Parathyroid adenoma (tissue), 2 donors: ENCODE data around the gene BIRC5.

Experiments used
- H2AFZ ChIP-seq: fragments of 300-600 bp; sonication (generic); one replicate; pipeline ENCODE4 v1.7.0; 2017; ENCODE audit warnings: antibody characterized with exemption, mild to moderate bottlenecking
- H3K27ac ChIP-seq: fragments of 300-600 bp; sonication (generic); one replicate; pipeline ENCODE4 v1.7.0; 2017
- H3K27me3 ChIP-seq: fragments of 300-600 bp; sonication (generic); one replicate; pipeline ENCODE4 v1.7.0; 2017; ENCODE audit warnings: low read length; ENCODE audit not compliant: control insufficient read depth, insufficient read depth
- H3K36me3 ChIP-seq: fragments of 300-600 bp; sonication (generic); one replicate; pipeline ENCODE4 v1.7.0; 2017; ENCODE audit warnings: low read length; ENCODE audit not compliant: control insufficient read depth, insufficient read depth
- H3K4me1 ChIP-seq: fragments of 300-600 bp; sonication (generic); one replicate; pipeline ENCODE4 v1.7.0; 2017; ENCODE audit warnings: control low read depth
- H3K4me2 ChIP-seq: fragments of 300-600 bp; sonication (generic); one replicate; pipeline ENCODE4 v1.7.0; 2017; ENCODE audit warnings: low read length
- H3K4me3 ChIP-seq: fragments of 300-600 bp; sonication (generic); one replicate; pipeline ENCODE4 v1.7.0; 2017; ENCODE audit warnings: low read depth, low read length
- H3K79me2 ChIP-seq: fragments of 300-600 bp; sonication (generic); one replicate; pipeline ENCODE4 v1.7.0; 2017; ENCODE audit warnings: control low read depth
- H3K9ac ChIP-seq: fragments of 300-600 bp; sonication (generic); one replicate; pipeline ENCODE4 v1.7.0; 2017; ENCODE audit warnings: mild to moderate bottlenecking
- H3K9me3 ChIP-seq: fragments of 300-600 bp; sonication (generic); one replicate; pipeline ENCODE4 v1.7.0; 2017; ENCODE audit warnings: low read length; ENCODE audit not compliant: control insufficient read depth
- TF ChIP-seq, protein P1 (sequence below): fragments of 300-600 bp; sonication (generic); IDR thresholded peaks from one replicate; pipeline ENCODE4 v1.7.0; 2017; ENCODE audit warnings: antibody characterized with exemption, mild to moderate bottlenecking
- donor health status: primary hyperparathyroidism.

BIRC5 gene

DNA sequence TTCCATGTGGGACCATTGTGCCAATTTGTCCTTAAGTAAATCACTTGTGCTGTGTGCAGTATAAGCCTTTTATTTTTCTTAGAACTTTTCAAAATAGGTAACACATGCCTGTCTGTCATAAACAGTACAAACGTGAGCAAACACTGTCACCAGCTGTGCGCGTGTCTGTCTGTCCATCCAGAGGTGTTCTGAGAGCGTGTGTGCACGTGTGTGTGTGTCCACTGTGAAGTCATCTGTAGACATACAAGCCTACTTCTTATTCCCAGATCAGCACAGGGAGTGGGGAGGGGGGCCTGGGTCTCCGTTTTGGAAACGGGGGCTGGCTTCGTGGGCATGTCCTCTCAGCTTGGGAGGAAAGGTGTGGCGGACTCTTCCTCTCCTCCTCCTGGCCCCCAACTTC lies 26.8 kb downstream of the BIRC5 start:
- H3K4me1 ChIP-seq, result no peaks in the 10 kb centered on the region
- no peaks in the 10 kb centered on the region for H3K36me3 ChIP-seq
- no peak overlapping the region for H3K27ac ChIP-seq
- no peak overlapping the region for H3K4me3 ChIP-seq
- H3K79me2 ChIP-seq, result no peaks in the 10 kb centered on the region
- TF ChIP-seq, protein P1, sequence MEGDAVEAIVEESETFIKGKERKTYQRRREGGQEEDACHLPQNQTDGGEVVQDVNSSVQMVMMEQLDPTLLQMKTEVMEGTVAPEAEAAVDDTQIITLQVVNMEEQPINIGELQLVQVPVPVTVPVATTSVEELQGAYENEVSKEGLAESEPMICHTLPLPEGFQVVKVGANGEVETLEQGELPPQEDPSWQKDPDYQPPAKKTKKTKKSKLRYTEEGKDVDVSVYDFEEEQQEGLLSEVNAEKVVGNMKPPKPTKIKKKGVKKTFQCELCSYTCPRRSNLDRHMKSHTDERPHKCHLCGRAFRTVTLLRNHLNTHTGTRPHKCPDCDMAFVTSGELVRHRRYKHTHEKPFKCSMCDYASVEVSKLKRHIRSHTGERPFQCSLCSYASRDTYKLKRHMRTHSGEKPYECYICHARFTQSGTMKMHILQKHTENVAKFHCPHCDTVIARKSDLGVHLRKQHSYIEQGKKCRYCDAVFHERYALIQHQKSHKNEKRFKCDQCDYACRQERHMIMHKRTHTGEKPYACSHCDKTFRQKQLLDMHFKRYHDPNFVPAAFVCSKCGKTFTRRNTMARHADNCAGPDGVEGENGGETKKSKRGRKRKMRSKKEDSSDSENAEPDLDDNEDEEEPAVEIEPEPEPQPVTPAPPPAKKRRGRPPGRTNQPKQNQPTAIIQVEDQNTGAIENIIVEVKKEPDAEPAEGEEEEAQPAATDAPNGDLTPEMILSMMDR, result no peak
- no peak overlapping the region for H2AFZ ChIP-seq
- H3K9me3 ChIP-seq, result no peaks in the 10 kb centered on the region
- H3K9ac ChIP-seq, result no peak overlapping the region
- H3K4me2 ChIP-seq, result no peak overlapping the region
- H3K27me3 ChIP-seq, result no peaks in the 10 kb centered on the region

DNA sequence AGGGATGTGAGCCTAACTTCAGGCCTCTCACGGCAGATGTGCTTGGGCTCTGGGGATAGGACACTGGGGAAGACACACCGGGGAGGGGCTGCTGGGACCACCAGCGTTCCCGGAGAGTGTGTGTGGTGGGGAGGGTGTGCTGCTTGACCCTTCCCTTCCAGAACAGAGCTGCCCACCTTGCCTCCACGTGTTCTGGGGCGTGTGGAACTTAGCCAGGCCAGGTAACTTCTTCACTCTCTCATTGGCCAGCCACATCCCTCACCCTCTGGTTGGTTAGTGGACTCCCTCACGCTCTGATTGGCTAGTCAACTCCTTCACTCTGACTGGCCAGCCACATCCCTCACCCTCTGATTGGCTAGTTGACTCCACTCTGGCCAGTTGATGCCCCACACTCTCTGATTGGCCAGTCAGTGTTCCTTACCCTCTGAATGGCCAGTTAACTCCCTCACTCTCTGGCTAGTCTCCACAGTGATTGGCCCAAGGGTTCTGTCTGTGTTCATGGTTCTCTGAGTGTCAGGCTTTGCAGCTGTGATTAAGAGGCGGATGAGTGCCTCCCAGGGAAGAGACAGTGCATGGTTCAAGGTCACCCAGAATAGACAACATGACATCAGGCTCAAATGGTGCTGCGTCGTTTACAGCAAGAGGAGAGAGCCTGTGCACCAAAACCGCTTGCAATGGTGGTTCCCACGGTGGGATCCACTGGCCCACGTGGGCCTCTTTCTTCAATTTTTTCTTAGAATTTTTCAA lies 27.4 kb downstream of the BIRC5 start:
- no peak overlapping the region for H3K27ac ChIP-seq
- no peak overlapping the region for H3K9ac ChIP-seq
- H3K79me2 ChIP-seq, result no peaks in the 10 kb centered on the region
- H3K27me3 ChIP-seq, result no peaks in the 10 kb centered on the region
- no peaks in the 10 kb centered on the region for H3K36me3 ChIP-seq
- no peak overlapping the region for H2AFZ ChIP-seq
- H3K9me3 ChIP-seq, result no peaks in the 10 kb centered on the region
- TF ChIP-seq, protein P1, result no peak
- H3K4me2 ChIP-seq, result no peak overlapping the region
- no peaks in the 10 kb centered on the region for H3K4me1 ChIP-seq
- H3K4me3 ChIP-seq, result no peak overlapping the region

DNA sequence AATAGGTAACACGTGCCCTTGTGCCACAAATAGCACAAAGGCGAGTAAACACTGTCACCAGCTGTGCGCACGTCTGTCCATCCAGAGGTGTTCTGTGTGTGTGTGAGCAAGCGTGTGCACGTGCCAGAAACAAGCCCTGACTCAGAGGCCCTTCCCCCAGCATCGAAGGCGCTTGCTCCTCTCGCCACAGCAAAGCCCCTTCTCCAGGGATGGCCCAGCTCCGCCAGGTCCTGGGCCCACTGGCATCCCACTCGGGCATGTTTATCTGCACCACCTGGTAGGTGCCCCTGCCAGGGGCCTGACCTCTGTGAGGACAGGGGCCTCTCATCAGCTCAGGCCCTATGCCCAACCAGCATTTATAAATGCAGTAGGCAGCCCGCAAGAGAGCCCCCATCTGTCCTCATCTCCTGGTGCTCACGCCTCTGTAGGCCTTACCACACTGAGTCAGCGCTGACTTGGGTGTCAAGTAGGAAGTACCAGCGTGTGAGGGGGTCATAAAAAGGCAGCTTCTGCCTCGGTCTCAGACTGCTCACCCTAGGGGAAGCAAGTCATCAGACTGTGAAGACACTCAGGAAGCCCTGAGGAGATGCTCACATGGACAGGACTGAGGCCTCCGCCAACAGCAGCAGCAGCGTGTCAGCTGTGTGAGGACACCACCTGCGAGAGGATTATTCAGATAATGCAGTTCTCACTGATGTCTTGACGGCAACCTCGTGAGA lies 28.1 kb downstream of the BIRC5 start:
- no peaks in the 10 kb centered on the region for H3K36me3 ChIP-seq
- no peak overlapping the region for H3K4me2 ChIP-seq
- no peak overlapping the region for H3K4me3 ChIP-seq
- H3K9me3 ChIP-seq, result no peaks in the 10 kb centered on the region
- no peaks in the 10 kb centered on the region for H3K4me1 ChIP-seq
- TF ChIP-seq, protein P1, result no peak
- no peaks in the 10 kb centered on the region for H3K27me3 ChIP-seq
- H3K79me2 ChIP-seq, result no peaks in the 10 kb centered on the region
- H3K27ac ChIP-seq, result no peak overlapping the region
- no peak overlapping the region for H2AFZ ChIP-seq
- H3K9ac ChIP-seq, result no peak overlapping the region

DNA sequence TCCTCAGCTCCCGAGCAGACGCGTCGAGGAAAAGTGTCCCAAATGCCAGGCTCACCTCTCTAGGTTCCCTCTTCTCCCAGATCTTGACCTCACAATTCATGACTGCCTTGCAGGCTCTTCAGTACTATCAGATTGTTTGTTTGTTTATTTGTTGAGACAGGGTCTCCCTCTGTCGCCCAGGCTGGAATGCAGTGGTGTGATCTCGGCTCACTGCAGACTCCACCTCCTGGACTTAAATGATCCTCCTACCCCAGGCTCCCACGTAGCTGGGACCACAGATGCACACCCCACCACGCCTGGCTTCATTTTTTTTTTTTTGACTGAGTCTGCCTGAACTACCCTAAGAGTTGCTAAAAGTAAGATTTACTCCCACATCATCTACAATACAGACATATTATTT lies 33.3 kb downstream of the BIRC5 start:
- no peaks in the 10 kb centered on the region for H3K27me3 ChIP-seq
- no peaks in the 10 kb centered on the region for H3K36me3 ChIP-seq
- H3K4me3 ChIP-seq, result no peak overlapping the region
- no peak overlapping the region for H3K27ac ChIP-seq
- H3K79me2 ChIP-seq, result no peaks in the 10 kb centered on the region
- H2AFZ ChIP-seq, result no peak overlapping the region
- H3K4me1 ChIP-seq, result peaks cover 4% of the 10 kb centered on the region
- no peaks in the 10 kb centered on the region for H3K9me3 ChIP-seq
- H3K9ac ChIP-seq, result no peak overlapping the region
- TF ChIP-seq, protein P1, result no peak
- no peak overlapping the region for H3K4me2 ChIP-seq
